22Rv1 (cell line): ENCODE data around the gene PSMD5.

Experiments used
- CTCF ChIP-seq: fragments of 450-650 bp; IDR thresholded peaks from 2 replicates; pipeline ENCODE4 v1.5.1; 2017; ENCODE audit warnings: mild to moderate bottlenecking
- ZFX ChIP-seq: fragments of 450-650 bp; IDR thresholded peaks from 2 replicates; pipeline ENCODE4 v1.6.1; 2017; ENCODE audit warnings: antibody characterized with exemption, borderline replicate concordance

DNA sequence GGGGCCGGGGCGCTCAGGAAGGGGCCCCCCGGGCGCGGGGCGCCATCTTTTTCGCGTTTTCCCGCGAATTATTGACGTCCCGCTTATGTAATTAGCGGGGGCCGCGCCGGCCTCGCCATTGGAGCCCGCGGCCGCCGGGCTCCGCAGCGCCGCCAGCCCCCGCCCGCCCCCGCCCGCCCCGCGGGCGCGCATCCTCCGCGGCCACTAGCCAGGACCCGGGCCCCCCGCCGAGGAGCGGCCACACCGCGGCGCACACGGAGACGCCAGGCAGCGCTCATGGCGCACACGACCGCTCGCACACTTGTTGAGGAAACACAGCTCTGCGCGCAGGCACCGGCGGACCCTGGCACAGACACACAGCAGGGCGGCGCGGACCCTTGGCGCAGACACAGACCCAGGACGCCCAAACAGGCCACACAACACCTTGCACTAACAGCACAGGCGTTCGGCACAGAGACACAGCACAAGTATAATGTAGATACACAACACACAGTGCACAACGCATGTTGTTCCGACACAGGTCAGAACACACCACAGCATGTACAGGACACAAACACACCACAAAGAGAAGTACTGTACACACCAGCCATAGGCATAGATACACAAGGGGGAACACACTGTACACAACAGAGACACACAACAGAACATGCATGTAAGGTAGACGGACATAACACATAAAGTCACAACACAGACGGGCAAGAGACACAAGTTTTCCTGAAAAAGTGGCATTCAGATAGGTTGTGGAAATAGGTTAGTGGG lies 34.7 kb upstream of the PSMD5 start:
- TF ChIP-seq CTCF (peak; percentile 42), ZFX (no peak)
